HUDEP-2 (cell line): ENCODE measurements around the gene ZNF487.
"Not testable (repeated sequence)": the region's sequence is repeated elsewhere in the genome, so short reads cannot be mapped to it uniquely, and the experiment has no call there.

Source experiments
- DNase-seq, 76 experiments: peaks; one replicate each; lab custom pipeline; 2025; ENCODE audit not compliant: unreplicated experiment in 76 of 76; lab: John Stamatoyannopoulos, UW

ZNF487 gene

GRCh38 chr10:43403911-43404703, 32.8 kb upstream of the ZNF487 start:
- DNase-seq, result no peak

- DNase-seq, result no peak
Measured at GRCh38 chr10:43404704-43405084, 32.2 kb upstream of the ZNF487 start.

GRCh38 chr10:43407148-43407575, 29.7 kb upstream of the ZNF487 start:
- peak in 19 of 76 experiments; percentile 9 to 71 (median 30) for DNase-seq

GRCh38 chr10:43407576-43408330, 29.2 kb upstream of the ZNF487 start:
- DNase-seq, result peak in 74 of 76 experiments; percentile 41 to 87 (median 74)

- DNase-seq, result peak in 2 of 76 experiments; percentile 52 to 56
Measured at GRCh38 chr10:43408331-43408709, 28.6 kb upstream of the ZNF487 start.

- DNase-seq, result peak; percentile 32 to 97 (median 90)
Measured at GRCh38 chr10:43408710-43409384, 28.1 kb upstream of the ZNF487 start, which contains the start of gene HNRNPF. Gene HNRNPF (minus strand): TSS chr10:43409186. CDS start chr10:43387884, 21,302 bp downstream.

- DNase-seq, result peak in 57 of 76 experiments; percentile 5 to 73 (median 38)
Measured at GRCh38 chr10:43409385-43410109, 27.4 kb upstream of the ZNF487 start.

GRCh38 chr10:43410345-43410744, 26.6 kb upstream of the ZNF487 start:
- DNase-seq, result no peak

- DNase-seq, result no peak
Measured at GRCh38 chr10:43411536-43411935, 25.4 kb upstream of the ZNF487 start.

GRCh38 chr10:43415544-43415943, 21.4 kb upstream of the ZNF487 start:
- DNase-seq, result peak in 58 of 76 experiments; percentile 8 to 67 (median 38)

GRCh38 chr10:43417950-43418768, 18.8 kb upstream of the ZNF487 start:
- peak in 74 of 76 experiments; percentile 29 to 99 (median 92) for DNase-seq

- DNase-seq, result no peak
Measured at GRCh38 chr10:43419997-43420368, 16.9 kb upstream of the ZNF487 start.

- peak in 75 of 76 experiments; percentile 43 to 88 (median 75) for DNase-seq
Measured at GRCh38 chr10:43420369-43421200, 16.3 kb upstream of the ZNF487 start.

- no peak for DNase-seq
Measured at GRCh38 chr10:43421201-43421507, 15.8 kb upstream of the ZNF487 start.

- no peak for DNase-seq
Measured at GRCh38 chr10:43421519-43421918, 15.4 kb upstream of the ZNF487 start.

GRCh38 chr10:43421944-43422343, 15.0 kb upstream of the ZNF487 start:
- not testable (repeated sequence) for DNase-seq

- no peak for DNase-seq
Measured at GRCh38 chr10:43424416-43424815, 12.5 kb upstream of the ZNF487 start.

GRCh38 chr10:43426476-43426875, 10.4 kb upstream of the ZNF487 start:
- DNase-seq, result not testable (repeated sequence)
